ENCODE measurements around the gene USP22. TPM values are rescaled to one million over a fixed set of nuclear protein-coding genes. Genes with fewer than 3 reads are reported as not detected.

Gene USP22
- polyA plus RNA-seq, 3 donors: 20.4 to 69.9 (median 27.3) TPM

- DNase-seq: no peak
- Mint-ChIP-seq H3K4me1 (no peaks in the 10 kb centered on the region), H3K27me3 (ENCODE audit: low read depth in 3 of 3) (peaks cover 0 to 2% (median 0%) of the 10 kb centered on the region in 3 donors), H3K4me3 (no peak overlapping the region), H3K27ac (peak overlapping the region in 1 of 7 donors; percentile 20), H3K36me3 (peaks cover 75 to 84% of the 10 kb centered on the region in 2 donors), H3K9me3 (no peaks in the 10 kb centered on the region)
- H3K9me3 ChIP-seq (replicated peaks in 1 of 2; ENCODE audit: control insufficient read depth in 1 of 2, insufficient read depth in 1 of 2, low read length in 2 of 2): no peaks in the 10 kb centered on the region
- H3K27me3 ChIP-seq (ENCODE audit: control insufficient read depth in 2 of 2, insufficient read depth in 2 of 2, low read length in 2 of 2): no peaks in the 10 kb centered on the region
- no peak for TF ChIP-seq CTCF (IDR thresholded peaks at IDR 0.05)
- no peak overlapping the region for H3K9ac ChIP-seq (ENCODE audit: insufficient read depth, low read length, poor library complexity, severe bottlenecking)
- peaks cover 81% of the 10 kb centered on the region for H4K20me1 ChIP-seq (ENCODE audit: insufficient read depth, low read length)
- no peak overlapping the region for H2AFZ ChIP-seq (ENCODE audit: insufficient read depth, low read depth, low read length, poor library complexity, severe bottlenecking)
- no peak overlapping the region for H3K27ac ChIP-seq (ENCODE audit: low read depth in 1 of 2, low read length in 2 of 2)
- no peaks in the 10 kb centered on the region for H3K4me1 ChIP-seq (ENCODE audit: control insufficient read depth in 1 of 2, insufficient read depth in 2 of 2, low read length in 2 of 2)
- H3K4me3 ChIP-seq (replicated peaks in 1 of 3; ENCODE audit: low read depth in 2 of 3, low read length in 3 of 3): no peak overlapping the region
- H3K4me2 ChIP-seq (replicated peaks; ENCODE audit: extremely low read depth, low read length, poor library complexity, severe bottlenecking): no peak overlapping the region
- intact Hi-C loops (cut with micrococcal nuclease): no loop called here
- H3K79me2 ChIP-seq (ENCODE audit: insufficient read depth, low read length): no peaks in the 10 kb centered on the region
- peaks cover 75 to 87% of the 10 kb centered on the region in 2 donors for H3K36me3 ChIP-seq (replicated peaks in 1 of 2; ENCODE audit: control insufficient read depth in 1 of 2, insufficient read depth in 2 of 2, low read length in 2 of 2)
- 98% methylated on average over 10 of the region's 26 CpGs for WGBS (ENCODE audit: insufficient coverage)
Measured at GRCh38 chr17:21002309-21003006, 40.4 kb downstream of the USP22 start.

- Histone ChIP-seq H3K4me3 (replicated peaks in 1 of 3; ENCODE audit: low read depth in 2 of 3, low read length in 3 of 3) (no peak overlapping the region), H3K9me3 (replicated peaks in 1 of 2; ENCODE audit: control insufficient read depth in 1 of 2, insufficient read depth in 1 of 2, low read length in 2 of 2) (no peaks in the 10 kb centered on the region), H3K9ac (ENCODE audit: insufficient read depth, low read length, poor library complexity, severe bottlenecking) (no peak overlapping the region), H4K20me1 (ENCODE audit: insufficient read depth, low read length) (peaks cover 76% of the 10 kb centered on the region), H3K79me2 (ENCODE audit: insufficient read depth, low read length) (no peaks in the 10 kb centered on the region), H3K36me3 (replicated peaks in 1 of 2; ENCODE audit: control insufficient read depth in 1 of 2, insufficient read depth in 2 of 2, low read length in 2 of 2) (peaks cover 68 to 80% of the 10 kb centered on the region in 2 donors), H3K4me2 (replicated peaks; ENCODE audit: extremely low read depth, low read length, poor library complexity, severe bottlenecking) (no peak overlapping the region), H3K27me3 (ENCODE audit: control insufficient read depth in 2 of 2, insufficient read depth in 2 of 2, low read length in 2 of 2) (no peaks in the 10 kb centered on the region), H3K27ac (ENCODE audit: low read depth in 1 of 2, low read length in 2 of 2) (peak overlapping the region in 1 of 2 donors; percentile 14), H2AFZ (ENCODE audit: insufficient read depth, low read depth, low read length, poor library complexity, severe bottlenecking) (no peak overlapping the region), H3K4me1 (ENCODE audit: control insufficient read depth in 1 of 2, insufficient read depth in 2 of 2, low read length in 2 of 2) (no peaks in the 10 kb centered on the region)
- 97% methylated on average over 12 of the region's 12 CpGs for WGBS (ENCODE audit: insufficient coverage)
- Mint-ChIP-seq H3K4me3 (no peak overlapping the region), H3K4me1 (no peaks in the 10 kb centered on the region), H3K27me3 (ENCODE audit: low read depth in 3 of 3) (peaks cover 0 to 2% (median 0%) of the 10 kb centered on the region in 3 donors), H3K27ac (peak overlapping the region in 3 of 7 donors; percentile 24 to 80 (median 30)), H3K9me3 (no peaks in the 10 kb centered on the region), H3K36me3 (peaks cover 69 to 78% of the 10 kb centered on the region in 2 donors)
- TF ChIP-seq CTCF (IDR thresholded peaks at IDR 0.05): no peak
- no peak for DNase-seq
- intact Hi-C loops (cut with micrococcal nuclease): no loop called here
Measured at GRCh38 chr17:21001813-21002221, 41.0 kb downstream of the USP22 start.

Data from CD14-positive monocyte (primary cell).